Pancreas (tissue), 10 donors: Measurements from ENCODE around the gene CRACR2A. TPM values are rescaled to one million over a fixed set of nuclear protein-coding genes. Genes with fewer than 3 reads are reported as not detected.

Source experiments
- ATAC-seq, 4 donors: fragments of 200-7000 bp; cut with Tn5 transposase; one replicate each; pipeline versions ENCODE4 v1.8.0 to v1.9.1; 2020; ENCODE audit warnings: mild to moderate bottlenecking in 4 of 4, moderate library complexity in 4 of 4
- DNase-seq, 6 donors: peaks; one replicate each; pipeline ENCODE4 v3.0.0-alpha.2; 2020
- FAIRE-seq: peaks from 2 replicates; lab custom pipeline; 2012; peaks lifted over from hg19 to GRCh38; lab: Jason Lieb, UNC
- H3K27ac ChIP-seq, 4 donors: fragments of 200-600 bp; sonication (generic); 1 replicate in 3 of 4; 2 replicates in 1 of 4; pipeline versions ENCODE4 v1.5.0 to v1.8.0; 2020
- H3K27me3 ChIP-seq, 4 donors: fragments of 200-600 bp; one replicate each; pipeline ENCODE4 v1.8.0; 2021
- H3K36me3 ChIP-seq, 3 donors: fragments of 200-600 bp; sonication (generic) in 1 of 3; one replicate each; pipeline versions ENCODE4 v1.5.0 to v1.8.0; 2020 to 2021
- H3K4me1 ChIP-seq, 3 donors: fragments of 200-600 bp; one replicate each; pipeline ENCODE4 v1.8.0; 2021
- H3K4me3 ChIP-seq, 4 donors: fragments of 200-600 bp; sonication (generic) in 2 of 4; one replicate each; pipeline versions ENCODE4 v1.5.0 to v1.8.0; 2020 to 2021
- H3K9me3 ChIP-seq, 4 donors: fragments of 200-600 bp; one replicate each; pipeline ENCODE4 v1.8.0; 2021
- WGBS, 2 donors: extraction: QIAGEN DNeasy Blood & Tissue Kit; methylation state at CpG; one replicate each; pipeline ENCODE4 v1.1.7; 2013; 5-methylcytosine and 5-hydroxymethylcytosine counted together
- intact Hi-C, 3 donors: fragments of 100-400 bp; cut with DNase I; formaldehyde crosslinking; loops; one replicate each; pipeline versions ENCODE4 v1.11.1 to v1.14.2; 2022
- polyA plus RNA-seq, 2 donors: library from polyadenylated mRNA; stranded (reverse); fragments of 200-250 nt; gene quantifications; one replicate each; pipeline ENCODE4 v1.2.3, GENCODE V29; 2013
- total RNA-seq, 6 donors: library from RNA; stranded (reverse); fragmentation: NEBNext Ultra II Directional in 4 of 6; extraction: Animal tissue kit (Norgen Biotek cat#: 25700) in 4 of 6; gene quantifications; one replicate each; pipeline versions ENCODE4 v1.2.1 to v1.2.4, GENCODE V29; 2021 to 2023
- TF ChIP-seq, protein P1 (sequence below), 4 donors: fragments of 200-600 bp; sonication (generic) in 3 of 4; IDR thresholded peaks; one replicate each; pipeline versions ENCODE4 v1.5.0 to v1.8.0; 2021; ENCODE audit warnings: antibody characterized with exemption in 4 of 4
- donor health status: healthy with polysubstance abuse.
- donor health status: DM: no; HTN: no; CAD: no; lungs with moderate emphysema.
- donor health status: DM: no; HTN: no; CAD: no.
- donor health status: control.
- donor health status: control.
- donor health status: Bipolar disorder and iron deficiency.
- donor health status: DM: yes; HTN: yes; CAD: no.
- donor health status: DM: no; HTN: no; CAD: no.
- donor health status: DM: no; HTN: no; CAD: no.
- donor health status: DM: yes; HTN: yes; CAD: no.

The CRACR2A gene
- total and polyA plus RNA-seq, 8 donors = 1.5 to 10.3 (median 7.3) TPM

DNA sequence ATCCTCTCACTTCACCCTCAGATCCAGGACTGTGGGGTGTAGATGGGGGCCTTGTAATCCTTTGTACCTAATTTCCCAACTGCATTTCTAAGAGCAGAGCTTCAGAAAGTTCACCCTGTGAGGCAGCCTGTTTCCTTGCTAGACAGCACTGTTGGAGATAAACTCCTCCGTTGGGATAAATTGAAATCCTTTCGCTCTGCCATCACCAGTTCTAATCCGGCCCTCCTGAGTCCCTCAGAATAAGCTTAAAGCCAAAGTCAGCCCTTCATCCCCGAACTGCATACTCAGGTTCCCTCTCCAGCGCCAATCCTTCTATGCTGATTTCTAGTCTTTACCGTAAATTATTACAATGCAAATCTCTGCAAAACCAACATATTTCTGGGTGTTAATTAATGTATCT is 147.2 kb downstream of the CRACR2A start:
- WGBS, 2 donors = 73 to 79% methylated on average over 6 of the region's 6 CpGs
- intact Hi-C loops = no loop called here
- FAIRE-seq (no peak), DNase-seq (no peak), ATAC-seq (no peak)
- Histone ChIP-seq H3K9me3 (no peaks in the 10 kb centered on the region), H3K4me3 (no peak overlapping the region), H3K4me1 (no peaks in the 10 kb centered on the region), H3K27me3 (no peaks in the 10 kb centered on the region), H3K27ac (no peak overlapping the region), H3K36me3 (no peaks in the 10 kb centered on the region)
- TF ChIP-seq, protein P1, sequence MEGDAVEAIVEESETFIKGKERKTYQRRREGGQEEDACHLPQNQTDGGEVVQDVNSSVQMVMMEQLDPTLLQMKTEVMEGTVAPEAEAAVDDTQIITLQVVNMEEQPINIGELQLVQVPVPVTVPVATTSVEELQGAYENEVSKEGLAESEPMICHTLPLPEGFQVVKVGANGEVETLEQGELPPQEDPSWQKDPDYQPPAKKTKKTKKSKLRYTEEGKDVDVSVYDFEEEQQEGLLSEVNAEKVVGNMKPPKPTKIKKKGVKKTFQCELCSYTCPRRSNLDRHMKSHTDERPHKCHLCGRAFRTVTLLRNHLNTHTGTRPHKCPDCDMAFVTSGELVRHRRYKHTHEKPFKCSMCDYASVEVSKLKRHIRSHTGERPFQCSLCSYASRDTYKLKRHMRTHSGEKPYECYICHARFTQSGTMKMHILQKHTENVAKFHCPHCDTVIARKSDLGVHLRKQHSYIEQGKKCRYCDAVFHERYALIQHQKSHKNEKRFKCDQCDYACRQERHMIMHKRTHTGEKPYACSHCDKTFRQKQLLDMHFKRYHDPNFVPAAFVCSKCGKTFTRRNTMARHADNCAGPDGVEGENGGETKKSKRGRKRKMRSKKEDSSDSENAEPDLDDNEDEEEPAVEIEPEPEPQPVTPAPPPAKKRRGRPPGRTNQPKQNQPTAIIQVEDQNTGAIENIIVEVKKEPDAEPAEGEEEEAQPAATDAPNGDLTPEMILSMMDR (IDR thresholded peaks at IDR 0.05) = no peak

DNA sequence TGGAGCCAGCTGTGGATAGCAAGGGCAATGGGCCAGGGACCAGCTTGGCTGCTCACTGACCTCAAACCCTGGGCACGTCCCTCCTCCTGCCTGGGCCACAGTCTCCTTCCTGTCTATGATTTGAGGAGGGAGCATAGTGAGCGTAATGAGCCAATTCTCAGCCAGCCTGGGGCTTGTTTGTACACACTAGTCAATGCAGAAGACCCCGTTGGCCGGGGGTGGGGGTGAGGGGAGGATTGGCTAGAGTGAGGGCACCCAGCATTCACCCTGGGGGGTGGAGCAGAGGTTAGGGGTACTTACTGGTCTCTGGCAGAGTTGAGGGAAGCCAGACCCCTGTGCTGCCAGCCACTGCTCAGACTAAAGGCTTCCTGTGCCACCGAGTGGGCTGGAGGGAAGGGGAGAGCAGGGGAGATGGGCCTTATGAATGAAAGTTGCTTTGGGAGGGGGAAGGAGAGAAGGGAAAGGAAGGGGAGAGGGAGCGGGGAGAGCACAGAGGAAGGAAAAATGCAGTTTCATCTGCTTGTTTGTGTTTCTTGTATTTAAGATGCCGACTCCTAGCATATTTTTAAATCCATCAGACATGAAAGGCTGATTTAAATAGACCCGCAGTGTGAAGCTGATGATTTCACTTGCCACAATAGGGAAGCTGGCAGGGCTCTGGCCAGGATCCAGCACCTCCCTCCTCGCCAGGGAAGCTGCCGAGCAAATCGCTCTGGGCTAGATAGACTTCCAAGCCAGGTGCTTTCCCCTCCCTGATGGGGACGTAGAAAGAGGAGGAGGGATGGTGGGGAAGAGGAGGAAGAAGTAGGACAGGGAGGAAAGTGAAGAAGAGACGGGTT is 147.9 kb downstream of the CRACR2A start:
- no peaks in the 10 kb centered on the region for H3K4me1 ChIP-seq
- H3K9me3 ChIP-seq = no peaks in the 10 kb centered on the region
- no peaks in the 10 kb centered on the region for H3K36me3 ChIP-seq
- DNase-seq (peak; percentile 51 to 87 (median 70)), ATAC-seq (peak in 3 of 4 donors; percentile 78 to 87 (median 86)), FAIRE-seq (no peak)
- H3K27me3 ChIP-seq = no peaks in the 10 kb centered on the region
- 20 to 23% methylated on average over 13 of the region's 13 CpGs for WGBS, 2 donors
- no peak overlapping the region for H3K4me3 ChIP-seq
- TF ChIP-seq, protein P1 (IDR thresholded peaks at IDR 0.05) = no peak
- H3K27ac ChIP-seq = no peak overlapping the region
- intact Hi-C loops = no loop called here

DNA sequence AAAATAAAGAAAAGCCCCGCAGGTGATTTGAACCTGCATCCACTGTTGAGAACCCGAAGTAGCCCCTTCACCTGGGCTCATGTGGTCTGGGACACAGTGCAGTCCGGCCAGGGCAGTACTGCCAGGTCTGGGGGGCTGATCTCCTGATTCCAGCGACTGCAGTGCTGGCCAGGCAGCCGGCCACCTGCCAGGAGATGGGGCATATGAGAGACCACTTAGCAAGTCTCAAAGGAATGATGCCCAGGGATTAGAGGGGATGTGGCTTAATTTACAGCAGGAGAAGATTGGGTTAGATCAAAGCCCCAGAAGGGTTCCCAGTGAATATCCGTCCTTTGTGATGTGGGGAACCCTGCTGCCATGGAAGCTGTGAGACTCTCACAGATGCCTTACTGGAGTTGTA is 148.6 kb downstream of the CRACR2A start:
- Histone ChIP-seq H3K9me3 (no peaks in the 10 kb centered on the region), H3K27ac (no peak overlapping the region), H3K4me1 (no peaks in the 10 kb centered on the region), H3K4me3 (no peak overlapping the region), H3K36me3 (no peaks in the 10 kb centered on the region), H3K27me3 (no peaks in the 10 kb centered on the region)
- TF ChIP-seq, protein P1 (IDR thresholded peaks at IDR 0.05) = no peak
- peak in 1 of 6 donors; percentile 21 for DNase-seq
- no peak for ATAC-seq
- intact Hi-C loops = no loop called here
- 74 to 79% methylated on average over 6 of the region's 6 CpGs for WGBS, 2 donors
- no peak for FAIRE-seq

DNA sequence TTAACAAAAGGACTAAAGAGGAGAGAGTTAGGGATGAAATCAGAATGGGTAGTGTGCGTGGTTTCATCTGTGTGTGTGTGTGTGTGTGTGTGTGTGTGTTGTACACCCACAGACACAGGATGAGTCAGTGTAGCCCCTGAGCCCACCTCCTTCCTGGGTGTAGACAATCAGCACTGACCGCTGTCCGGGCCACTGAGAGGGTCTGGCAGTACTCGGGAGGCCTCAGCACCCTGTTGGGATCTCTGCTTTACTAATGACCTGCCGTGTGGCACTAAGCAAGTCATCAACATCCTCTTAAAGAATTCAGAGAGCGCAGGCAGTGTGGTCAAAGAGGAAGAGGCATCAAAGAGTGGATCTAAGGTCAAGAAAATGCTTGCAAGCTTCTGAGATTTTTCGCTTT is 149.3 kb downstream of the CRACR2A start:
- Histone ChIP-seq H3K27me3 (no peaks in the 10 kb centered on the region), H3K36me3 (no peaks in the 10 kb centered on the region), H3K27ac (no peak overlapping the region), H3K4me3 (no peak overlapping the region), H3K9me3 (no peaks in the 10 kb centered on the region), H3K4me1 (no peaks in the 10 kb centered on the region)
- intact Hi-C loops = no loop called here
- FAIRE-seq (no peak), DNase-seq (peak in 1 of 6 donors; percentile 10), ATAC-seq (no peak)
- TF ChIP-seq, protein P1 (IDR thresholded peaks at IDR 0.05) = no peak
- WGBS, 2 donors = 86 to 93% methylated on average over 7 of the region's 7 CpGs

DNA sequence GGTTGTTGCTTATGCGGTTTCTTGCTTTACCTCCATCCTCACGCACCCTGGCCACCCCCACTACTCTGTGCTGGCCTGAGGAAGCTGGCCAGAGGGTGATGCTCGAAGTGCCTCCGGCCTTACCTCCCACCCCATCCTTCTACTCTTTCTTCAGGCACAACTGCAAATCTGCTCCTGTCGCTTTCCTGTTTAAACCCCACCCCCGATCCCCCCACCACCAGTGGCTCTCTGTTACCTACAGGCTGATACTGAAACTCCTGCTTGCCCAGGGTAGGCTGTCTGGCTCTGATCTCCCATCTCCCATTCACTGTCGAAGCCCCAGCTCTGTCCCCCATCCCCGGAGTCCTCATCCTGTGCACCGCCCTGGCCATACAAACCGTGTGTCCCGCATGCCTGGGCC is 150.4 kb downstream of the CRACR2A start:
- DNase-seq = no peak
- Histone ChIP-seq H3K36me3 (no peaks in the 10 kb centered on the region), H3K4me1 (no peaks in the 10 kb centered on the region), H3K27ac (no peak overlapping the region), H3K4me3 (no peak overlapping the region), H3K9me3 (no peaks in the 10 kb centered on the region), H3K27me3 (no peaks in the 10 kb centered on the region)
- intact Hi-C loops = no loop called here
- no peak for FAIRE-seq
- 80 to 88% methylated on average over 11 of the region's 11 CpGs for WGBS, 2 donors
- ATAC-seq = no peak
- TF ChIP-seq, protein P1 (IDR thresholded peaks at IDR 0.05) = no peak
